Occipital lobe (tissue), 2 donors: ENCODE measurements around the gene SLC26A9. TPM values are rescaled to one million over a fixed set of nuclear protein-coding genes. Genes with fewer than 3 reads are reported as not detected.
A peak's percentile ranks its signal among the peaks of the same experiment; 100 is the strongest.

Experiments
- DNase-seq: peaks from one replicate; lab custom pipeline; 2025; lab: John Stamatoyannopoulos, UW
- total RNA-seq: library from RNA; depleted of rRNA; stranded (reverse); fragments of >200 nt; gene quantifications from one replicate; pipeline ENCODE4 v1.2.3, GENCODE V29; 2014

SLC26A9 gene
- total RNA-seq, 1 donor from 2014 or later: not detected

- no peak for DNase-seq
These were observed 5.6 kb upstream of the SLC26A9 start for GRCh38 chr1:205948886-205949285.

- no peak for DNase-seq
These were observed 4.8 kb upstream of the SLC26A9 start for GRCh38 chr1:205948039-205948438.

GRCh38 chr1:205947024-205947423 lies 3.8 kb upstream of the SLC26A9 start:
- no peak for DNase-seq

- no peak for DNase-seq
These were observed 1.8 kb upstream of the SLC26A9 start for GRCh38 chr1:205945069-205945468.

- no peak for DNase-seq
These were observed 1.3 kb upstream of the SLC26A9 start for GRCh38 chr1:205944525-205944924.

- no peak for DNase-seq
These were observed 561 bp downstream of the SLC26A9 start for GRCh38 chr1:205942631-205943159.

GRCh38 chr1:205940710-205941109 lies 2.5 kb downstream of the SLC26A9 start:
- no peak for DNase-seq

GRCh38 chr1:205939690-205940330 lies 3.4 kb downstream of the SLC26A9 start:
- no peak for DNase-seq

- no peak for DNase-seq
These were observed 4.6 kb downstream of the SLC26A9 start for GRCh38 chr1:205938682-205939081.

- DNase-seq: no peak
These were observed 6.2 kb downstream of the SLC26A9 start for GRCh38 chr1:205936846-205937586.

- DNase-seq: no peak
These were observed 6.9 kb downstream of the SLC26A9 start for GRCh38 chr1:205936311-205936710.

- DNase-seq: no peak
These were observed 7.4 kb downstream of the SLC26A9 start for GRCh38 chr1:205935869-205936268.

- DNase-seq: no peak
These were observed 8.5 kb downstream of the SLC26A9 start for GRCh38 chr1:205934788-205935187.

- DNase-seq: no peak
These were observed 9.3 kb downstream of the SLC26A9 start for GRCh38 chr1:205933671-205934618.

GRCh38 chr1:205932776-205933175 lies 10.5 kb downstream of the SLC26A9 start:
- no peak for DNase-seq

- DNase-seq: no peak
These were observed 12.4 kb downstream of the SLC26A9 start for GRCh38 chr1:205930799-205931281.

GRCh38 chr1:205930195-205930577 lies 13.1 kb downstream of the SLC26A9 start:
- DNase-seq: no peak

- DNase-seq: no peak
These were observed 13.6 kb downstream of the SLC26A9 start for GRCh38 chr1:205929496-205930194.

GRCh38 chr1:205928317-205928716 lies 14.9 kb downstream of the SLC26A9 start:
- DNase-seq: peak; percentile 66

- no peak for DNase-seq
These were observed 15.6 kb downstream of the SLC26A9 start for GRCh38 chr1:205927676-205928075.

GRCh38 chr1:205927247-205927646 lies 16.0 kb downstream of the SLC26A9 start:
- DNase-seq: no peak
